ENCODE data around the gene RBM28. TPM values are rescaled to one million over a fixed set of nuclear protein-coding genes. Genes with fewer than 3 reads are reported as not detected.

RBM28 gene
- total RNA-seq, 1 experiment from 2014 or later = 54.1 TPM

DNA sequence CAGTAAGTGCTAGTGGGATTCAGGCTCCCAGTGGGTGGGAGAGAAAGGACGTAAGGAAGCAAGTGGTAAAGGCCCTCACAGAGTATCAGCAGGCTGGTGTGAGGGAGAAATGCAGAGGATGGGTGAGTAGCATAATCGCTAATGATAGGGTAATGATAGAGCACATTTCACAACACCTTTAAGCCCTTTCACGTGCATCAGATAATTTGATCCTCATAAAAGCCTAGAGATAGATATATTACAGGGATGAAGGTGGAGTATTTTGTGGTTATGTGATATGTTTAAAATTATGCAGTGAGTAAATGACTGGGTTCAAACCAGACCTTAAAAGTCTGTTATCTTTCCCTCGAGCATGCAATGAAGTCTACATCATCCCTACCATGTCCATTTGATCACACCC lies 92.4 kb downstream of the RBM28 start:
- H3K9me3 ChIP-seq (ENCODE audit: control insufficient read depth, insufficient read depth, low read depth, low read length) = no peaks in the 10 kb centered on the region
- intact Hi-C loops (cut with micrococcal nuclease; ENCODE audit: unreplicated experiment) (no loop called here), in situ Hi-C loops (cut with HindIII; ENCODE audit: low pct_unique_long_range_greater_than_20kb, low sequenced_read_pairs) (no loop called here)
- no peak for ATAC-seq
- no TSS peak for BruUV-seq (replicated peaks)
- ChIA-PET POLR2A (no interaction called here), CTCF (no interaction called here)
- TF ChIP-seq POLR2AphosphoS5 (IDR thresholded peaks at IDR 0.05; ENCODE audit: low read depth, low read length) (no peak), SIN3A (IDR thresholded peaks at IDR 0.05; ENCODE audit: borderline replicate concordance, insufficient read depth, low read depth, low read length) (no peak), TCF7L2 (IDR thresholded peaks at IDR 0.05; ENCODE audit: low read depth, low read length) (no peak)
- TF ChIP-seq, protein P1, sequence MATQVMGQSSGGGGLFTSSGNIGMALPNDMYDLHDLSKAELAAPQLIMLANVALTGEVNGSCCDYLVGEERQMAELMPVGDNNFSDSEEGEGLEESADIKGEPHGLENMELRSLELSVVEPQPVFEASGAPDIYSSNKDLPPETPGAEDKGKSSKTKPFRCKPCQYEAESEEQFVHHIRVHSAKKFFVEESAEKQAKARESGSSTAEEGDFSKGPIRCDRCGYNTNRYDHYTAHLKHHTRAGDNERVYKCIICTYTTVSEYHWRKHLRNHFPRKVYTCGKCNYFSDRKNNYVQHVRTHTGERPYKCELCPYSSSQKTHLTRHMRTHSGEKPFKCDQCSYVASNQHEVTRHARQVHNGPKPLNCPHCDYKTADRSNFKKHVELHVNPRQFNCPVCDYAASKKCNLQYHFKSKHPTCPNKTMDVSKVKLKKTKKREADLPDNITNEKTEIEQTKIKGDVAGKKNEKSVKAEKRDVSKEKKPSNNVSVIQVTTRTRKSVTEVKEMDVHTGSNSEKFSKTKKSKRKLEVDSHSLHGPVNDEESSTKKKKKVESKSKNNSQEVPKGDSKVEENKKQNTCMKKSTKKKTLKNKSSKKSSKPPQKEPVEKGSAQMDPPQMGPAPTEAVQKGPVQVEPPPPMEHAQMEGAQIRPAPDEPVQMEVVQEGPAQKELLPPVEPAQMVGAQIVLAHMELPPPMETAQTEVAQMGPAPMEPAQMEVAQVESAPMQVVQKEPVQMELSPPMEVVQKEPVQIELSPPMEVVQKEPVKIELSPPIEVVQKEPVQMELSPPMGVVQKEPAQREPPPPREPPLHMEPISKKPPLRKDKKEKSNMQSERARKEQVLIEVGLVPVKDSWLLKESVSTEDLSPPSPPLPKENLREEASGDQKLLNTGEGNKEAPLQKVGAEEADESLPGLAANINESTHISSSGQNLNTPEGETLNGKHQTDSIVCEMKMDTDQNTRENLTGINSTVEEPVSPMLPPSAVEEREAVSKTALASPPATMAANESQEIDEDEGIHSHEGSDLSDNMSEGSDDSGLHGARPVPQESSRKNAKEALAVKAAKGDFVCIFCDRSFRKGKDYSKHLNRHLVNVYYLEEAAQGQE (IDR thresholded peaks at IDR 0.05; ENCODE audit: insufficient read depth in 1 of 2, low read depth in 2 of 2, low read length in 1 of 2) = no peak
- TF ChIP-seq, protein P2, sequence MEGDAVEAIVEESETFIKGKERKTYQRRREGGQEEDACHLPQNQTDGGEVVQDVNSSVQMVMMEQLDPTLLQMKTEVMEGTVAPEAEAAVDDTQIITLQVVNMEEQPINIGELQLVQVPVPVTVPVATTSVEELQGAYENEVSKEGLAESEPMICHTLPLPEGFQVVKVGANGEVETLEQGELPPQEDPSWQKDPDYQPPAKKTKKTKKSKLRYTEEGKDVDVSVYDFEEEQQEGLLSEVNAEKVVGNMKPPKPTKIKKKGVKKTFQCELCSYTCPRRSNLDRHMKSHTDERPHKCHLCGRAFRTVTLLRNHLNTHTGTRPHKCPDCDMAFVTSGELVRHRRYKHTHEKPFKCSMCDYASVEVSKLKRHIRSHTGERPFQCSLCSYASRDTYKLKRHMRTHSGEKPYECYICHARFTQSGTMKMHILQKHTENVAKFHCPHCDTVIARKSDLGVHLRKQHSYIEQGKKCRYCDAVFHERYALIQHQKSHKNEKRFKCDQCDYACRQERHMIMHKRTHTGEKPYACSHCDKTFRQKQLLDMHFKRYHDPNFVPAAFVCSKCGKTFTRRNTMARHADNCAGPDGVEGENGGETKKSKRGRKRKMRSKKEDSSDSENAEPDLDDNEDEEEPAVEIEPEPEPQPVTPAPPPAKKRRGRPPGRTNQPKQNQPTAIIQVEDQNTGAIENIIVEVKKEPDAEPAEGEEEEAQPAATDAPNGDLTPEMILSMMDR (IDR thresholded peaks at IDR 0.05) = no peak
- no peak overlapping the region for H3K4me3 ChIP-seq (ENCODE audit: low read depth in 2 of 2, low read length in 2 of 2)
- no peak for DNase-seq (ENCODE audit: low read depth, low spot score)
- no peak overlapping the region for H3K27ac ChIP-seq (ENCODE audit: low read length)
- peaks cover 10% of the 10 kb centered on the region for H3K27me3 ChIP-seq (ENCODE audit: control insufficient read depth, insufficient read depth, low read length)
- H3K36me3 ChIP-seq (ENCODE audit: control insufficient read depth, insufficient read depth, low read length) = no peaks in the 10 kb centered on the region
- no peaks in the 10 kb centered on the region for H3K4me1 ChIP-seq (ENCODE audit: control insufficient read depth, insufficient read depth, low read length)

Other genes starting within 250 kb of the RBM28 start
- not detected for gene LEP, start 102.6 kb downstream of the RBM28 start, total RNA-seq (2021; ENCODE audit: unreplicated experiment)
- gene PRRT4, start 17.8 kb upstream of the RBM28 start, total RNA-seq (2021; ENCODE audit: unreplicated experiment) = 0.77 TPM
- 114 TPM for gene IMPDH1, start 66.1 kb upstream of the RBM28 start, total RNA-seq (2021; ENCODE audit: unreplicated experiment)
- 70.8 TPM for gene HILPDA, start 112.0 kb upstream of the RBM28 start, total RNA-seq (2021; ENCODE audit: unreplicated experiment)
- 43.6 TPM for gene METTL2B, start 132.8 kb upstream of the RBM28 start, total RNA-seq (2021; ENCODE audit: unreplicated experiment)

Data from Panc1 (cell line).